ENCODE measurements around the gene C1orf198. TPM values are rescaled to one million over a fixed set of nuclear protein-coding genes. Genes with fewer than 3 reads are reported as not detected.

Gene C1orf198
- polyA plus RNA-seq (2012; ENCODE audit: insufficient read length, low read depth), result 6.0 TPM

DNA sequence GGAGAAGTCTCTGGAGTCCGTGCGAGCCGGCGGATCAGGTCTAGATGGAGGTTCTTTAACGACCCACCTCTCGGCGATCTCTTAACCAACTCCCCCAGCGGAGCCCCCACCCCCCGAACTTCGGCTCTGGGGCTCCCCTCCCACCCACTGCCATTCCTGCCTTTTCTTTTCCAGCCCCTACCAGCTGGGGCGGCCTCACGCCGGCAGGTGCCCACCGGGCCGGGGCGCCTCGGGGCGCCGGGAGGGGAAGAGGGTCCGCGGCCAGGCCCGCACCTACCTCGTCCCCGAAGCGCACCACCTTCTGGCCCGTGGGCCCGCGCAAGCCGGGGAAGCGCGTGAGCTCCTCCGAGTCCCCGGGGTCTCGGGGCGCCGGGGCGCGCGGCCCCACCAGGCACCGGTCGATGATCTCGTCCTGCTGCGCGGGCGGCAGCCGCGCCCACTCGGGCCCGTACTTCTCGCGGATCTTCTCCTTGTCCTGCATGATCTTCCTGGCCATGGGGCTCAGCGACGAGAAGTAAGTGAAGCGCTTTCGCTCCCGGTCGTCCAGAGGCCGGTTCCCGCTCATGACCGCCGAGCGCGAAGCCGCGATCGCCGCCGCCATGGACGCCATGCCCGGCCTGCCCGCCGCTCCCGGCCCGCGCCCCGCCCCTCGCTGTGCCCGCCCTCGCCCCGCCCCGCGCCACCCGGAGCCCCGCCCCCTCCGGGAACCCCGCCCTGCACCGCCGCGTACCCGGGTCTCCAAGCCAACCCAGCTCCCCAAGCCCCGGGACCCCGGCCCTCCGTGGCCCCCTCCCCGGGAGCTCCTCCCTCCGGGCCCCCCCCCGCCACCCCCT lies at the start of gene C1orf198:
Gene C1orf198, minus strand, starts transcription at position 619 of the 833 bp plus-strand sequence. Its CDS starts 9 bp downstream, at position 610.
- TF ChIP-seq FOXP2 (optimal IDR thresholded peaks at IDR 0.05; ENCODE audit: borderline replicate concordance, extremely low read depth, extremely low read length, insufficient read depth), result peak; percentile 11
- no peak for TF ChIP-seq REST (IDR thresholded peaks at IDR 0.05; ENCODE audit: insufficient read depth in 1 of 2, low read depth in 2 of 2, low read length in 2 of 2)

- TF ChIP-seq TAF1 (IDR thresholded peaks at IDR 0.05; ENCODE audit: borderline replicate concordance, insufficient read depth, low read length) (no peak), FOXP2 (optimal IDR thresholded peaks at IDR 0.05; ENCODE audit: borderline replicate concordance, extremely low read depth, extremely low read length, insufficient read depth) (no peak), POLR2AphosphoS5 (IDR thresholded peaks at IDR 0.05; ENCODE audit: low read depth, low read length) (no peak), REST (IDR thresholded peaks at IDR 0.05; ENCODE audit: insufficient read depth in 1 of 2, low read depth in 2 of 2, low read length in 2 of 2) (no peak), SIN3A (IDR thresholded peaks at IDR 0.05; ENCODE audit: borderline replicate concordance, insufficient read depth, low read length) (no peak)
Measured at GRCh38 chr1:230917284-230918135, 49.2 kb upstream of the C1orf198 start.

- no peak for TF ChIP-seq FOXP2 (optimal IDR thresholded peaks at IDR 0.05; ENCODE audit: borderline replicate concordance, extremely low read depth, extremely low read length, insufficient read depth)
- TF ChIP-seq TAF1 (IDR thresholded peaks at IDR 0.05; ENCODE audit: borderline replicate concordance, insufficient read depth, low read length), result no peak
- TF ChIP-seq SIN3A (IDR thresholded peaks at IDR 0.05; ENCODE audit: borderline replicate concordance, insufficient read depth, low read length), result no peak
- no peak for TF ChIP-seq POLR2AphosphoS5 (IDR thresholded peaks at IDR 0.05; ENCODE audit: low read depth, low read length)
- TF ChIP-seq REST (IDR thresholded peaks at IDR 0.05; ENCODE audit: insufficient read depth in 1 of 2, low read depth in 2 of 2, low read length in 2 of 2), result no peak
Measured at GRCh38 chr1:230916587-230917283, 48.4 kb upstream of the C1orf198 start.

DNA sequence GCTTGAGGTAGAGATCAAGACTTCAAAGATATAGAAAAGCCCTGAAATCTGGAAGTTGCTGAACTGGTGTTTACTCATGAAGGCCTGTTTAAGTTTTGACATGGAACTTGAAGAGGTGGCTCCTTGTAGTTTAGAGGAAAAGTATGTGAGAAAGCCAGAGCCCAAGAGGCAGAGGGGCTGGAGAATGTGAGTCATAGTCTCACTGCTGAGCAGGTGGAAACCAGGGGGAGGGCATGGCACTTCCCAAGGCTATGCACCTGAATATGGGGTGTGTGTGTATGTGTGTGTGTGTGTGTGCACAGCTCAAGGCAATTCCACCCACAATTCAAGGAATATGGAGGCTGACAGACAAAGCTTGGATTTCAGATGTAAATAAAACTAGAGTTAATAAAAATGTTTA lies 46.8 kb upstream of the C1orf198 start:
- TF ChIP-seq POLR2AphosphoS5 (IDR thresholded peaks at IDR 0.05; ENCODE audit: low read depth, low read length) (no peak), SIN3A (IDR thresholded peaks at IDR 0.05; ENCODE audit: borderline replicate concordance, insufficient read depth, low read length) (no peak), TAF1 (IDR thresholded peaks at IDR 0.05; ENCODE audit: borderline replicate concordance, insufficient read depth, low read length) (no peak), FOXP2 (optimal IDR thresholded peaks at IDR 0.05; ENCODE audit: borderline replicate concordance, extremely low read depth, extremely low read length, insufficient read depth) (no peak), REST (IDR thresholded peaks at IDR 0.05; ENCODE audit: insufficient read depth in 1 of 2, low read depth in 2 of 2, low read length in 2 of 2) (no peak)
